SK-N-SH treated with all-trans-retinoic acid at 6 μM for 48 hours (cell line): ENCODE results near the gene ARHGAP24.

Experiments used
- ATAC-seq: fragments of 200-7000 bp; cut with Tn5 transposase; 3 replicates; pipeline ENCODE4 v1.9.1; 2020; ENCODE audit warnings: mild to moderate bottlenecking, moderate library complexity
- BACH2 ChIP-seq: fragments of 250-450 bp; sonication (Bioruptor Pico); IDR thresholded peaks from 2 replicates; pipeline ENCODE4 v1.9.0; 2021; ENCODE audit warnings: mild to moderate bottlenecking, borderline replicate concordance
- CSDC2 ChIP-seq: fragments of 250-450 bp; sonication (Bioruptor Pico); IDR thresholded peaks from 2 replicates; pipeline ENCODE4 v1.5.0; 2020; ENCODE audit warnings: mild to moderate bottlenecking, moderate library complexity
- ISL1 ChIP-seq: fragments of 250-450 bp; sonication (Bioruptor Pico); IDR thresholded peaks from 2 replicates; pipeline ENCODE4 v2.1.2; 2022; ENCODE audit warnings: mild to moderate bottlenecking, moderate library complexity
- OSR1 ChIP-seq: fragments of 250-450 bp; sonication (Bioruptor Pico); IDR thresholded peaks from 2 replicates; pipeline ENCODE4 v1.8.0; 2022; ENCODE audit warnings: moderate library complexity, mild to moderate bottlenecking, inconsistent platforms
- PPARA ChIP-seq: fragments of 250-450 bp; sonication (Bioruptor Pico); IDR thresholded peaks from 2 replicates; pipeline ENCODE4 v1.5.0; 2020; ENCODE audit warnings: mild to moderate bottlenecking, borderline replicate concordance
- RARB ChIP-seq: fragments of 250-450 bp; sonication (Bioruptor Pico); IDR thresholded peaks from 2 replicates; pipeline ENCODE4 v1.8.0; 2021; ENCODE audit warnings: mild to moderate bottlenecking, moderate library complexity
- SNAI2 ChIP-seq: fragments of 250-450 bp; sonication (Bioruptor Pico); IDR thresholded peaks from 2 replicates; pipeline ENCODE4 v1.5.0; 2020; ENCODE audit warnings: mild to moderate bottlenecking, moderate library complexity
- TCF4 ChIP-seq: fragments of 250-450 bp; sonication (Bioruptor Pico); IDR thresholded peaks from 2 replicates; pipeline ENCODE4 v1.8.0; 2021; ENCODE audit warnings: mild to moderate bottlenecking, moderate library complexity, borderline replicate concordance
- TOX ChIP-seq: fragments of 250-450 bp; sonication (Bioruptor Pico); IDR thresholded peaks from 2 replicates; pipeline ENCODE4 v1.8.0; 2021; ENCODE audit warnings: mild to moderate bottlenecking, moderate library complexity, borderline replicate concordance
- ZC3H10 ChIP-seq: fragments of 250-450 bp; sonication (Bioruptor Pico); IDR thresholded peaks from 2 replicates; pipeline ENCODE4 v1.5.1; 2021; ENCODE audit warnings: mild to moderate bottlenecking, moderate library complexity
- ZFP3 ChIP-seq: fragments of 250-450 bp; sonication (Bioruptor Pico); IDR thresholded peaks from 2 replicates; pipeline ENCODE4 v1.5.0; 2020; ENCODE audit warnings: mild to moderate bottlenecking, moderate library complexity
- ZFP30 ChIP-seq: fragments of 450-650 bp; formaldehyde crosslinking; IDR thresholded peaks from 2 replicates; pipeline ENCODE4 v1.5.0; 2022; ENCODE audit warnings: mild to moderate bottlenecking, moderate library complexity
- ZNF565 ChIP-seq: fragments of 450-650 bp; formaldehyde crosslinking; conservative IDR thresholded peaks from 2 replicates; pipeline ENCODE4 v1.5.0; 2020; ENCODE audit warnings: low read depth, mild to moderate bottlenecking, moderate library complexity
- ZNF70 ChIP-seq: fragments of 450-650 bp; formaldehyde crosslinking; IDR thresholded peaks from 2 replicates; pipeline ENCODE4 v1.5.0; 2020; ENCODE audit warnings: mild to moderate bottlenecking, moderate library complexity
- ZNF8 ChIP-seq: fragments of 450-650 bp; formaldehyde crosslinking; IDR thresholded peaks from 2 replicates; pipeline ENCODE4 v1.5.0; 2020; ENCODE audit warnings: mild to moderate bottlenecking, moderate library complexity
- TF ChIP-seq, protein P1 (sequence below): fragments of 250-450 bp; sonication (Bioruptor Pico); IDR thresholded peaks from 2 replicates; pipeline ENCODE4 v1.5.1; 2021; ENCODE audit warnings: mild to moderate bottlenecking, moderate library complexity
- TF ChIP-seq, protein P2 (sequence below): fragments of 250-450 bp; sonication (Bioruptor Pico); IDR thresholded peaks from 2 replicates; pipeline ENCODE4 v1.8.0; 2021; ENCODE audit warnings: low read depth, mild to moderate bottlenecking, moderate library complexity, borderline replicate concordance
- TF ChIP-seq, protein P3 (sequence below): fragments of 250-450 bp; sonication (Bioruptor Pico); IDR thresholded peaks from 2 replicates; pipeline ENCODE4 v1.5.0; 2020; ENCODE audit warnings: mild to moderate bottlenecking, moderate library complexity

ARHGAP24 gene

DNA sequence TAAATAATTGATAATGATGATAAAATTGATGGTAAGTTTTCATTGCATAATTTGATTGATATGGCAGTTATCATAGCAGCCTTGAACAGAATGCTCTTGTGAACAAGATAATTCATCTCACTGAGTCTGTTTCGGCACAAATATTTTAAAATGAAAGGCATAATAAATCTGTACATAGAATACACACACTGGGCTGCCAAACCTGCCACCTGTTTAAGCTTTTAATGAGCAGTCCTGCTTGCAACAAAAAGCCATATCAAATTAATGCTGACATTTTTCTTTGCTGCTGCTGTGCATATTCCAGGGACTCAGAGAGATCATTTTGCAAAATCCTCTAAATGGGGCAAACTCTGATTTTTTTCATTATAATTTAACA, 201.1 kb downstream of the ARHGAP24 start (continued):
- TF ChIP-seq CSDC2 (no peak), ZNF70 (no peak), OSR1 (CRISPR knock-in tag) (no peak), RARB (CRISPR knock-in tag) (no peak), ZNF8 (CRISPR knock-in tag) (no peak)

DNA sequence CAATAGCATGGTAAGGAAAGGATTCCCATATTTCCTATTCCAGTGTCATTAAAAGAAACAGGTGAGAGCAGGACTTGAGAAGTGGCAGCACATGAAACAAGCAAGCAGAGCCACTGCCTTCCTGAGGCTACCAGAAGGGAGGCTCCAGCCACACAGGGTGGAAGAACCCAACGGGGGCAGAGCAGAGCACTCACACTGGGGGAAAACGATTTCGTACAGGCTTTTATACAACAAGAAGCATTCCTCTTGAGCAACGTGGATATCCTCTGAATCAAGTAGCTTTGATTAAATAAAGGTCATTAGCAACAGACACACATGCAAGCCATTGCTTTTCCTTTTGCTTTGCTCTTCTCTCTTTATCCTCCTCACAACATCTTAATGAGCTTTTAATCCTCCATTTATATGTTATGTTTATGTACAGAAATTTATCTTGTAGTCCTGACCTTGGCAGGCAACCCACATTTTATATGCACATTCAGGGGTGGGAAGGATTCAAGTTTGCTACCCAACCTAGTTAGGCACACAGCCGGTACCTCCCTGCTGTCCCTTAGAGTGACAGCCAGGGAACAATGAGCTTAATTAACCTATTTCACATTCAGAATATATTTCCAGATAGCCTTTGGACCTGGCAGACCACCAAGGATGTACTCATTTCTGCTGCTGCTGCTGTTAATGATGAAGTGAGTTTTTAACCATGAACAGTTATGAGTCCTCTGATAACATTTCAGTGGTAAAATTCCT, 202.1 kb downstream of the ARHGAP24 start:
- no peak for ATAC-seq
- no peak for TF ChIP-seq ZFP30 (CRISPR knock-in tag)
- TF ChIP-seq, protein P1, sequence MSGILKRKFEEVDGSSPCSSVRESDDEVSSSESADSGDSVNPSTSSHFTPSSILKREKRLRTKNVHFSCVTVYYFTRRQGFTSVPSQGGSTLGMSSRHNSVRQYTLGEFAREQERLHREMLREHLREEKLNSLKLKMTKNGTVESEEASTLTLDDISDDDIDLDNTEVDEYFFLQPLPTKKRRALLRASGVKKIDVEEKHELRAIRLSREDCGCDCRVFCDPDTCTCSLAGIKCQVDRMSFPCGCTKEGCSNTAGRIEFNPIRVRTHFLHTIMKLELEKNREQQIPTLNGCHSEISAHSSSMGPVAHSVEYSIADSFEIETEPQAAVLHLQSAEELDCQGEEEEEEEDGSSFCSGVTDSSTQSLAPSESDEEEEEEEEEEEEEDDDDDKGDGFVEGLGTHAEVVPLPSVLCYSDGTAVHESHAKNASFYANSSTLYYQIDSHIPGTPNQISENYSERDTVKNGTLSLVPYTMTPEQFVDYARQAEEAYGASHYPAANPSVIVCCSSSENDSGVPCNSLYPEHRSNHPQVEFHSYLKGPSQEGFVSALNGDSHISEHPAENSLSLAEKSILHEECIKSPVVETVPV (CRISPR knock-in tag) = no peak
- TF ChIP-seq PPARA (CRISPR knock-in tag) = no peak
- no peak for TF ChIP-seq BACH2 (CRISPR knock-in tag)
- TF ChIP-seq TCF4 (CRISPR knock-in tag) = no peak
- TF ChIP-seq SNAI2 (CRISPR knock-in tag) = no peak
- TF ChIP-seq CSDC2 = no peak
- TF ChIP-seq ZFP3 (CRISPR knock-in tag) = no peak
- TF ChIP-seq, protein P2, sequence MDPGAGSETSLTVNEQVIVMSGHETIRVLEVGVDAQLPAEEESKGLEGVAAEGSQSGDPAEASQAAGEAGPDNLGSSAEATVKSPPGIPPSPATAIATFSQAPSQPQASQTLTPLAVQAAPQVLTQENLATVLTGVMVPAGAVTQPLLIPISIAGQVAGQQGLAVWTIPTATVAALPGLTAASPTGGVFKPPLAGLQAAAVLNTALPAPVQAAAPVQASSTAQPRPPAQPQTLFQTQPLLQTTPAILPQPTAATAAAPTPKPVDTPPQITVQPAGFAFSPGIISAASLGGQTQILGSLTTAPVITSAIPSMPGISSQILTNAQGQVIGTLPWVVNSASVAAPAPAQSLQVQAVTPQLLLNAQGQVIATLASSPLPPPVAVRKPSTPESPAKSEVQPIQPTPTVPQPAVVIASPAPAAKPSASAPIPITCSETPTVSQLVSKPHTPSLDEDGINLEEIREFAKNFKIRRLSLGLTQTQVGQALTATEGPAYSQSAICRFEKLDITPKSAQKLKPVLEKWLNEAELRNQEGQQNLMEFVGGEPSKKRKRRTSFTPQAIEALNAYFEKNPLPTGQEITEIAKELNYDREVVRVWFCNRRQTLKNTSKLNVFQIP (CRISPR knock-in tag) = no peak
- no peak for TF ChIP-seq ISL1 (CRISPR knock-in tag)

DNA sequence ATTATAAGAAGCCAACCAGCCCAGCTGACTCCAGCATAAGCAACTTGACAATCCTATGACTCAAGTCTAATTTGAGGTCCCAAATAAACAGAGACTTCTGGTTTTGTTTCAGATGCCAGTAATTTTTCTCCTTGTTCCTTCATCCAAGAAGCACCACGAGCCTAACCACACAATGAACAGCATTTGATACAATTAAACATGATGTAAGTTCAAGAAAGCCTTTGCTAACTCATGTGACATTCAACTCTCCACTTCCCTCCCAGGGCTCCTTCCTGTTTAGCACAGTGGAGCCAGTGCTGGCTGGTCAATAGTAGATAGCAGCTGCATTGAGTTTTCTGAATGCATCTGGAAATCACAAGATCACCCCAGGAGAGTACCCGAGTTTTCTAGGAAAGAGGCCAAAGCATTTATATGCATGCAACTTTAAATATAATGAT, 206.3 kb downstream of the ARHGAP24 start:
- no peak for ATAC-seq
- TF ChIP-seq CSDC2 = no peak
- TF ChIP-seq ZNF565 (CRISPR knock-in tag) = no peak
- no peak for TF ChIP-seq PPARA (CRISPR knock-in tag)
- TF ChIP-seq, protein P3, sequence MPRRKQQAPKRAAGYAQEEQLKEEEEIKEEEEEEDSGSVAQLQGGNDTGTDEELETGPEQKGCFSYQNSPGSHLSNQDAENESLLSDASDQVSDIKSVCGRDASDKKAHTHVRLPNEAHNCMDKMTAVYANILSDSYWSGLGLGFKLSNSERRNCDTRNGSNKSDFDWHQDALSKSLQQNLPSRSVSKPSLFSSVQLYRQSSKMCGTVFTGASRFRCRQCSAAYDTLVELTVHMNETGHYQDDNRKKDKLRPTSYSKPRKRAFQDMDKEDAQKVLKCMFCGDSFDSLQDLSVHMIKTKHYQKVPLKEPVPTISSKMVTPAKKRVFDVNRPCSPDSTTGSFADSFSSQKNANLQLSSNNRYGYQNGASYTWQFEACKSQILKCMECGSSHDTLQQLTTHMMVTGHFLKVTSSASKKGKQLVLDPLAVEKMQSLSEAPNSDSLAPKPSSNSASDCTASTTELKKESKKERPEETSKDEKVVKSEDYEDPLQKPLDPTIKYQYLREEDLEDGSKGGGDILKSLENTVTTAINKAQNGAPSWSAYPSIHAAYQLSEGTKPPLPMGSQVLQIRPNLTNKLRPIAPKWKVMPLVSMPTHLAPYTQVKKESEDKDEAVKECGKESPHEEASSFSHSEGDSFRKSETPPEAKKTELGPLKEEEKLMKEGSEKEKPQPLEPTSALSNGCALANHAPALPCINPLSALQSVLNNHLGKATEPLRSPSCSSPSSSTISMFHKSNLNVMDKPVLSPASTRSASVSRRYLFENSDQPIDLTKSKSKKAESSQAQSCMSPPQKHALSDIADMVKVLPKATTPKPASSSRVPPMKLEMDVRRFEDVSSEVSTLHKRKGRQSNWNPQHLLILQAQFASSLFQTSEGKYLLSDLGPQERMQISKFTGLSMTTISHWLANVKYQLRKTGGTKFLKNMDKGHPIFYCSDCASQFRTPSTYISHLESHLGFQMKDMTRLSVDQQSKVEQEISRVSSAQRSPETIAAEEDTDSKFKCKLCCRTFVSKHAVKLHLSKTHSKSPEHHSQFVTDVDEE = no peak
- no peak for TF ChIP-seq RARB (CRISPR knock-in tag)
- no peak for TF ChIP-seq TCF4 (CRISPR knock-in tag)

DNA sequence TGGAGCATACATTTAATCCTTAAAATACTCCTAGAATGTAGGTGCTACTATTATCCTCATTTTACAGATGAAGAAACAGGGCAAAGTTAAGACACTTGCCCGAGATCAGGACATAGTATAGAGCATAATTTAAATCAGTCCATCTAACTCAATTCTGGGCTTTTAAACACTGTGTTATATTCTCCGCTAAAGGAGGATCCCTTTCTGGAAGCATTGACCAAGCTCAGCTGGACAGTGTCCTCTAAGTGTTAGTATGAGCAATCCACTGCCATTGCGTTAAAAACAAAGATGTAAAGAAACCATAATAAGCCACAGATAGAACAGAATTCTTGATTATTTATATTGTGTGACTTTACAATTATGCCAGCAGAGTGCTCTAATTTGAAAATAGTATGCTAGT, 207.0 kb downstream of the ARHGAP24 start:
- no peak for ATAC-seq
- no peak for TF ChIP-seq PPARA (CRISPR knock-in tag)
- TF ChIP-seq, protein P2 (CRISPR knock-in tag) = no peak
- TF ChIP-seq ZFP3 (CRISPR knock-in tag) = no peak
- no peak for TF ChIP-seq BACH2 (CRISPR knock-in tag)
- TF ChIP-seq ISL1 (CRISPR knock-in tag) = no peak
- TF ChIP-seq ZC3H10 (CRISPR knock-in tag) = no peak

DNA sequence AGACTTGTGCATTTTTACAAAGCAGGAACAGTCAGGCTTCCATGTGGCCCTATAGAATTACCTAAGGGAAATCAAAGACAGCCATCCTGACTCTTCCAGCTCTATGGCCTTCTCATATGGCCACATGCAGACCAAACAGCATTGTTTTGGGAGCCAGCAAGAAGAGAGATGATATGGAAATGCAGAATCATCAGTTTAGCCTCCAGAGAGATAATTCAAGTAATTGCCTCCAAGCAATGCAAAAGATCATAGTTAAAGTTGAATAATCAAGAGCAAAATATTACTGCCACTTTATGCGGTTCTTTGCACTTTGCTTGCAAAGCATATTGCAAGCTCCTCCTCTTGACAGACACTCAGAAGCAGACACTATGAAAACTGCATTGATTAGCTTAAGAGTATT, 207.4 kb downstream of the ARHGAP24 start:
- ATAC-seq = no peak
- TF ChIP-seq TOX (CRISPR knock-in tag) (no peak), BACH2 (CRISPR knock-in tag) (no peak)
